A549 (cell line): Measurements from ENCODE around the gene ZBTB8A.

Experiments
- CBX8 ChIP-seq: fragments of 200-600 bp; sonication (generic); IDR thresholded peaks from 2 replicates; pipeline ENCODE4 v1.6.1; 2016
- CEBPB ChIP-seq, 2 experiments: fragments of >200 bp in 1 of 2; sonication (Bioruptor Twin) in 1 of 2; formaldehyde crosslinking in 1 of 2; IDR thresholded peaks; 2 replicates each; pipeline ENCODE4 v1.6.1; 2012 to 2016
- CHD4 ChIP-seq: fragments of 200-600 bp; sonication (generic); IDR thresholded peaks from 2 replicates; pipeline ENCODE4 v1.6.1; 2016; ENCODE audit warnings: antibody characterized with exemption, mild to moderate bottlenecking, borderline replicate concordance
- CTCF ChIP-seq: fragments of >200 bp; sonication (Bioruptor Twin); formaldehyde crosslinking; IDR thresholded peaks from 3 replicates; pipeline ENCODE4 v1.5.1; 2016
- ELK1 ChIP-seq: fragments of 150-350 bp; IDR thresholded peaks from 2 replicates; pipeline ENCODE4 v1.6.1; 2014; ENCODE audit warnings: low read depth, mild to moderate bottlenecking, low read length
- HOXA7 ChIP-seq: fragments of 250-450 bp; sonication (Bioruptor Pico); IDR thresholded peaks from 2 replicates; pipeline ENCODE4 v1.5.0; 2020; ENCODE audit warnings: mild to moderate bottlenecking, moderate library complexity
- MAFK ChIP-seq: fragments of 450-650 bp; IDR thresholded peaks from 2 replicates; pipeline ENCODE4 v1.6.1; 2014; ENCODE audit not compliant: partially characterized antibody
- NFE2L2 ChIP-seq: fragments of 150-350 bp; conservative IDR thresholded peaks from 2 replicates; pipeline ENCODE4 v1.6.1; 2014; ENCODE audit warnings: low read length
- PBX3 ChIP-seq: IDR thresholded peaks from 2 replicates; pipeline ENCODE4 v1.6.1; 2012
- POLR2A ChIP-seq: IDR thresholded peaks from 2 replicates; pipeline ENCODE4 v1.6.1; 2012; ENCODE audit warnings: mild to moderate bottlenecking, low read length
- POLR2AphosphoS2 ChIP-seq: conservative IDR thresholded peaks from 2 replicates; pipeline ENCODE4 v1.6.1; 2012; ENCODE audit warnings: low read length, improper control_type of control experiment, inconsistent platforms
- REST ChIP-seq: fragments of 200-600 bp; sonication (generic); IDR thresholded peaks from 2 replicates; pipeline ENCODE4 v1.6.1; 2016; ENCODE audit warnings: antibody characterized with exemption, mild to moderate bottlenecking, moderate library complexity
- RFX5 ChIP-seq: fragments of 450-650 bp; IDR thresholded peaks from 2 replicates; pipeline ENCODE4 v1.7.1; 2014; ENCODE audit warnings: antibody characterized with exemption, mild to moderate bottlenecking, moderate library complexity
- SMC3 ChIP-seq: fragments of >200 bp; sonication (Bioruptor Twin); formaldehyde crosslinking; IDR thresholded peaks from 3 replicates; pipeline ENCODE4 v1.6.1; 2018; ENCODE audit warnings: inconsistent platforms

GRCh38 chr1:32605711-32606424 is 66.6 kb downstream of the ZBTB8A start:
- TF ChIP-seq SMC3 (no peak), HOXA7 (no peak), POLR2AphosphoS2 (no peak), CBX8 (no peak), CTCF (no peak), MAFK (no peak), POLR2A (no peak), CHD4 (no peak), RFX5 (no peak), PBX3 (no peak), NFE2L2 (no peak), REST (no peak), ELK1 (no peak), CEBPB (IDR thresholded peaks at IDR 0.05) (no peak)
